HG02588 (cell line): ENCODE results near the gene CDR2L.
"Not testable (repeated sequence)": the region's sequence is repeated elsewhere in the genome, so short reads cannot be mapped to it uniquely, and the experiment has no call there.

ENCODE experiments used
- ATAC-seq: cut with Tn5 transposase; IDR thresholded peaks from one replicate; pipeline ENCODE4 v1.9.1; 2021; ENCODE audit warnings: mild to moderate bottlenecking, moderate library complexity; ENCODE audit not compliant: unreplicated experiment

The CDR2L gene

GRCh38 chr17:75009139-75009724 is 21.8 kb downstream of the CDR2L start:
- ATAC-seq, result no peak

DNA sequence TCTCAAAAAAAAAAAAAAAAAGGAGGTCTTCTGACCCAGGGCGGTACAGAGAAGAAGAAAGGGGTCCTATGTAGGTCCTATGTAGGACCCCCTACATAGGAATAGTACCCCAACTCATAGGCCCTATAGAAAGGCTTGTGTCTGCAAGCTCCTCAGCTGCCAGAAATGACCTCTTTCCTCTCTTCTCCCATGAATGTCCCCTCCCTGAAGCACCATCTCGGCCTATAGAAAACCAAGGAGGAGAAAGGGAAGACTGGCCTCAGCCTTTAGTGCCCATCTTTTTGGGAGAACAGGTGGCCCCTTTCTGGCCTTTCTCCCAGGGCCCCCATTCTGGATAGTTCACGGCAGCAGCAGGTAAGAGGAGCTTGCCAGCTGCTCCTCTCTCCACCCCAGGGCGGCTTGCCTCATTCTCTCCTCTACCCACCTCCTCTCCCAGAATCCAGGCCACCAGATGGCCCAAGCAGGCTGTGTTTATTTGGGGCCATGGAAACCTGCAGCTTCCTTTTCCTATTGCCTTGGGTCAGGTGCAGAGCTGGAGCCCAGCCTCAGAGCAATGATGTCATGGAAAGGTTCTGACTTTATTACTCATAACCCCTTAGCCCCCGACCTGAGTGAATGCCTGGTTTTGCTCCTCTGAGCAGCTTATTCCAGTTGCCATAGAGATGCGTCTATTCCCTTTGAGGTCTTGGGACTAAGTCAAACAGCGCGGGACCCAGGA is 23.4 kb downstream of the CDR2L start:
- no peak for ATAC-seq

DNA sequence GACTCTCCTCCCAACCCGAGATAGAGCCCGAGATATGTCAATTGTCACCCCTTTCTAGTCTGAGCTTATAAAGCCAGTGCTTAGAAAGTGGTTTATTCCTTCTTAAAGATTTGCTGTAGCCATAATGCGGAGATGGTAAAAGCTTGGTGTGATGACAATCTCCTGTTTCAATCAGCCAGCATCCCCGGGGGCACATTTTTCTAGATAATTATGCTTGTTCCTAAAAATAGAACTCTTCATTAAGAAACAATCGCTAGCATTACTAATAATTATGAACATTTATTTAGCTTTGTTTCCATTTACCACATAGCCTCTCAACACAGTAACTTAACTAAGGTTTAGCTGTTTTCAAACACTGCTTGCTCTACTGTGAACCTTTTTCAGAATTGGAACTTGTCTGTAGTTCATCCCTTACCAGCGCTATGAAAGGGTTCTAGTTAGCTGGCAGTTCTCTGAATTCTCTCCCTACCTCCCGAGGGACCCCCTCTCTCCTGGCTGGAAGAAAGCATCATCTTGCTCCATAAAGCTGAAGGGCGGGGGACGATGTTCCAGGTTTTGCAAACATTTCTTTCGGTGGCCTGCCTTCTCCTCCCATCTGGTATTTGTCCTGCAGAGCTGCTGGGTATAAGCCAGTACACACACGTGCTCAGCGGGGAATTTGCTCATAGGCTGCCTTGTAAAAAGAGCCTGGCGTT is 24.1 kb downstream of the CDR2L start:
- no peak for ATAC-seq

- ATAC-seq, result no peak
Observed at GRCh38 chr17:75012096-75012345, 24.6 kb downstream of the CDR2L start.

DNA sequence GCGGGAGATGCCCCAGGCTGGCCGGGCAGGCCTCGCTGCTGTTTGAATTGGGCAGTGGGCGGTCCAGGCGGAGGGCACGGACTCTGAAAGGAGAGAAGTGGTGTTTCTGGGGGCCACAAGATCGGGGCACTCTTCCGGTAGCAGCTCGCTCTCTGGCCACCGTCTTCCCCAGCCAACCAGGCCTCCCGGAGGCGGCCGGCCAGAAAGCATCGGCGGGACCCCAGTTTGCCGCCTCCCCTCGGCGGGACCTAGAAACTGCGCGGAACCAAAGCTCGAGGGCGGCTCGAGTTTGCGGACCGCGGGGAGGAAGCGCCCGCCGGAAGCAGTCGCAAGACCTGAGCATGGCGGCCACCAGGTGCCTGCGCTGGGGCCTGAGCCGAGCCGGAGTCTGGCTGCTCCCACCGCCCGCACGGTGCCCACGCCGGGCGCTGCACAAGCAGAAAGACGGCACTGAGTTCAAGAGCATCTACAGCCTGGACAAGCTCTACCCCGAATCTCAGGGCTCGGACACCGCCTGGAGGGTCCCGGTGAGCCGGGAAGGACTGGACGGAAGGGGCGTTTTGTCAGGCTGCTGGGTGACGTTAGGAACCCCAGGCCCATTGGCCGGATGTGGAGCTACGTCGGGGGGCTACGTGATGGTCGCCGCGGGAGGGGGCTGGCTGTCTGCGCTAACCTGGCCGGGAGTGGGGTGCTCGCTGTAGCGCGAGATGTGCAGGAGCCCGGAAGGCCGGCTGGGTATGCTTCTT is 25.1 kb downstream of the CDR2L start, which contains the start of gene MRPL58:
Gene MRPL58 (plus strand): TSS at position 325 of the 746 bp plus-strand sequence. CDS start 17 bp downstream, at position 342.
- ATAC-seq, result peak; percentile 78

DNA sequence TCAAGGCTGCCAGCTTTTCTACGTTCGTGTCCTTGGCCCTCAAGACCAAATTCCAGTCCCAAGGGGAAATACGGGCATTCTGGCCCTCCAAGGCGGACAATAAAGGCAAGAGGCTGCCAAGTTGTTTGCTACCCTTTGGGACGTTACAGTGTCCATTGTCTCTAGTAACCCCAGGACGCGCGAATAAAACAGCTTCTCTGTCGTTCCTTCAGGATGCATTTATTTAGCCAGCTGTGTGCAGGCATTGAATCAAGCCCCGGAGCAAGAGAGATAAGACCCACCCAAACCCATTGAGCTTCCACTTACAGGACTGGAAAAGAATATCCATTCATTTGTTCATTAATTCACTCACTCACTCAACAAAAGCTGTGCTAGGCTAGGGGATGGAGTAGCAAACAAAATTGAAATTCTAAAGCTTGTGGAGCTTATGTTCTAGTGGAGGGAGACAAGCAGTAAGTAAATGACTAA is 25.7 kb downstream of the CDR2L start:
- no peak for ATAC-seq

DNA sequence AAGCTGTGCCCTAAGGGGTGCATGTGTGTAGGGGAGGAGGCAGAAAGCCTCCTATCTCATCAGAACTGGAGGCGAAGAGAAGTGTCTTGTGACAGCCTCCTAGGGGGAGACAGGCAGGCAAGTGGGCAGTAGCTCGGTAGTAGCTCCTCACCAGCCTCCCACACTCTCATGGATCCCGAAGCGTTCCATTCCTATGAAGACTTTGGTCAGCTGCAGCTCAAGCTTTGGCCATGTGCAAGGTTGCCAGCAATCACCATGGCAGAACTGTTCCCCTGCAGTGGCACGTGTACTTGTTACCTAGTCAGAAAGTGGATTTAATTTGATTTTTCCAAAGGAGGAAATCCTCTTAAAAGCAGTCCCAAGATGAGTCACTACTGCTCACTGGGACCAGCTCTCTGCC is 31.7 kb downstream of the CDR2L start:
- ATAC-seq, result no peak

DNA sequence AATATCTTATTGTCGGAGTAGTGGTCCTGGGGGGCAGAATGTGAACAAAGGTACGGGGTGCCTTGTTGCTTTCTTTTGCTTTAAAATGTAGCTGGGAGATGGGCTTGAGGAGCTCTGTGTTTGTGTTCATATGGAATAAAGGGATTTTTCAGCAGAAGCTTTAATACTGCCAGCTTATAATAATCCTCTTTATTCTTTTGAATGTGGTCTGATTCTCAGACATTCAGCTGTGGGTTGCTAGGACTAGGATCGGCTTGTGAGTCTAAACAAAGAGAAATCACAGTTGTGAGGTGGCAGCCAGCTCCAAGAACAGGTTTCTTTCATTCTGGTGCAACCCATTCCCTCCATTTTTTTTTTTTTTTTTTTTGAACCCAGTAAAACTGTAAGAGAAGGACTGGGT is 32.3 kb downstream of the CDR2L start:
- ATAC-seq, result no peak

DNA sequence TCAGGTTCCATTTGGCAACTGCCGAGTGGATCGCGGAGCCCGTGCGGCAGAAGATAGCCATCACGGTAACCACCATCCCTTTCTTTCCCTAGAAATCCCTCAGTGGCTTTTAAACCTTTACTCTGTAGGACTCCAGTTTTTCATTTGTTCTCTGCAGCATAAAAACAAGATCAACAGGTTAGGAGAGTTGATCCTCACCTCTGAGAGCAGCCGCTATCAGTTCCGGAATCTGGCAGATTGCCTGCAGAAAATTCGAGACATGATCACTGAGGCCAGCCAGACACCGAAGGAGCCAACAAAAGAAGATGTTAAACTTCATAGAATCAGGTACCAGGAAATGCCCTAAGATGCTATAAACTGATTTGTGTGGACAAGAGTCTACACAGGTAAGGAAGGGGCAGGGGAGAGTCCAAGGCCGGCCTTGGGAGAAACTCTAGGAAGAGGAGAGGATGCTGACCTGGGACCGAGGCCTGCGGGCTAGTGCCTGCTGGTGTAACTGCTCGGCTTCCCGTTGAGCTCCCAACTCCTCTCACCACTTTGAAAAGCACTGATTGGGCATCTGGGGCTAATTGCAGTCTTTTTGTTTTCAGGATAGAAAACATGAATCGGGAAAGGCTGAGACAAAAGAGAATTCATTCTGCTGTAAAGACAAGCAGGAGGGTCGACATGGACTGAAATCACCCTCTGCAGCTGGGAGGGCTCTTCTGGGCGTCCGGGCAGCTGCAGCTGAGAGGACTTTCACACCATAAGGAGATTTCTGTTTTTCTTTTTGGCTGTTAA is 33.1 kb downstream of the CDR2L start:
- no peak for ATAC-seq

- ATAC-seq, result no peak
Observed at GRCh38 chr17:75024686-75025397, 37.4 kb downstream of the CDR2L start.

DNA sequence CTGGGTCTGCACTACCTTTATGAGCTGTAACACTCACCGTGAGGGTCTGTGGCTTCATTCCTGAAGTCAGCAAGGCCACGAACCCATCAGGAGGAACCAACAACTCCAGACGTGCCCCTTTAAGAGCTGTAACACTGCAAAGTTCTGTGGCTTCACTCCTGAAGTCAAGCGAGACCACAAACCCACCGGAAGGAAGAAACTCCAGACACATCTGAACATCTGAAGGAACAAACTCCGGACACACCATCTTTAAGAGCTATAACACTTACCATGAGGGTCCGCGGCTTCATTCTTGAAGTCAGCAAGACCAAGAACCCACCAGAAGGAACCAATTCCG is 37.9 kb downstream of the CDR2L start:
- not testable (repeated sequence) for ATAC-seq

GRCh38 chr17:75026650-75027049 is 39.2 kb downstream of the CDR2L start:
- not testable (repeated sequence) for ATAC-seq

GRCh38 chr17:75030161-75030560 is 42.7 kb downstream of the CDR2L start:
- no peak for ATAC-seq

DNA sequence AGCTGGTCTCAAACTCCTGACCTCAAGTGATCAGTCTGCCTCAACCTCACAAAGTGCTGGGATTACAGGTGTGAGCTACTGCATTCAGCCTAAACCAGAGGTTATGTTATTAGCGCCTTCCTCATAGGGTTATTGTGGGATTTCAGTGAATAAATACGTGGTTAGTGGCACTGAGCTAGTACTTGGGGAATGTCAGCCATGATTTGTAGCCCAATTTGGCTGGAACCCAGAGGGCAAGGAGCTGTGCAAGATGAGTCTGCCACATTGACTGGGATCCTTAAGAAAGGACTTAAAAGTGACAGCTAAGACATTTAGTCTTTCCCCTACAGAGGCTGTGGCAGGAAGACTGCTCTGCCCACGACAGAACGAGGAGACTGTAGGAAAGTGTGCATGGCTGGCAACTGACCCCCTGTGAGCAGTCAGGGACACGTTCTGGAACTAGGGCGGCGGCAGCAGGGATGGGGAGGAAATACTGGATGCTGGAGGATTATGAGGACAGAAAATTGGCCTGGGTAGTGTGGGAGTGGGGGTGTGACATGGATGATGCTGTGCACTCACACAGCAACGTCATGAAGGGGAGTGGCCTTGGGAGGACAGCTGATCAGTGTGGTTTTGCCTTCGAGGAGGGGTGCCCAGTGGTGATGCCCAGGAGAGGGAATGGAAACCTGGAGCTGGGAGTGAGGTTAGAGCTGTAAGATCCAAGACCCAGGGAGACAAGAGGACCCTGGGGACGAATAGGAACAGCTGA is 44.7 kb downstream of the CDR2L start:
- no peak for ATAC-seq

DNA sequence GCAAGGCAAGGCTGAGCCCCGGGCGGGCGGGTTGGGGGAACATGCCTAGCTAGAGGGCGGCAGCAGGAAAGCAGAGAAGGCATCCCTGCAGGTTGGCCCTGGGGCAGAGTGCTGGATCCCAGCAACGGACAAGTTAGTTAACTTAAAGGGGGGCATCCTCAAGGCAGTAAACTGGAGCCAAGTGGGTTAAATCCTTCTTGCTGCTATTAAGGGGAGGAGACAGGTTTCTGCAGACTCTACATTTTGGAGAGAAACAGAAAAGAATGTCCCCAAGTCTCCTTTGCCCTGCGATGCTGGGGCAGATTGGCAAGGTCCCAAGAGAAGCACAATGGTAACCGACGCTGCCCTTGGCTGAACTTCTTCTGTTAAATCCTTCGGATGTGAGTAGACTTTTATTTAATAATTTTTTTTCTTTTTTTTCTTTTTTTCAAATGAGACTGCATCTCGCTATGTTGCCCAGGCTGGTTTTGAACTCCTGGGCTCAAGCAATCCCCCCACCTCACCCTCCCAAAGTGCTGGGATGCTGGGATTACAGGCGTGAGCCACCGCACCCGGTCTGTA is 45.4 kb downstream of the CDR2L start:
- no peak for ATAC-seq

GRCh38 chr17:75033346-75034235 is 46.2 kb downstream of the CDR2L start:
- peak; percentile 37 for ATAC-seq

DNA sequence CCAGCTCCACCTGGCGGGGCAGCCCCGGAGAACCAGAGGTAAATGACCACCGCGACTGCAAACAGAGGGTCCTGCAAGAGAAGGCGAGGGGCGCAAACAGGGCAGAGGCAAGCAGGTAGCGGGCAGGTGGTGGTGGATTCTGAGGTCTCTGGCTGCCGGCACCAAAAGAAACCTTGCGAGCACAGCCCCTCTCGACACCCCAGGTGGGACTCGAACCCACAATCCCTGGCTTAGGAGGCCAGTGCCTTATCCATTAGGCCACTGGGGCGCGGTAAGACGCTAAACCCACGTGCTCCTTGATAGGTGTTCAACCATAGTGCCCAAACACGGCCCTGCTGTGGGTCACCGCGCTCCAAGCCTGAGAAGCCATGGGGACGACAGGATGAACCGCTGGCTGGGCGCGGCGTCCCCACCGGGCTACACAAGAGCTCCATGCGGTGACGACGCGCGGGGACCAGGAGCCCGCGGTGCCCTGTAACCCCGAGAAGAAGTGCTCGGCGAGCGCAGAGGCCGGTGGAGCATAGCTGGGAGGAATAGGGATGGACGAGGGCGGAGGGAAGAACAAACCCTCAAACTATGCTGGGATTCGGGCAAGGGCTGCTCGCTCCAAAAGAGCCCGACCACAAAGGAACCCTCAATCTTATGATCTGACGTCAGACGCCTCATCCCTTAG is 46.9 kb downstream of the CDR2L start:
- peak; percentile 46 for ATAC-seq
